NCI-H1694 (cell line): ENCODE results near the gene IKBIP.
"Not testable (repeated sequence)": the region's sequence is repeated elsewhere in the genome, so short reads cannot be mapped to it uniquely, and the experiment has no call there.

Source experiments
- DNase-seq: peaks from one replicate; lab custom pipeline; 2025; lab: John Stamatoyannopoulos, UW

The IKBIP gene

GRCh38 chr12:98576795-98577194, 67.8 kb downstream of the IKBIP start:
- DNase-seq: not testable (repeated sequence)

- DNase-seq: no peak
Observed at GRCh38 chr12:98575013-98575412, 69.6 kb downstream of the IKBIP start.
